ENCODE measurements around the gene RRBP1. TPM values are rescaled to one million over a fixed set of nuclear protein-coding genes. Genes with fewer than 3 reads are reported as not detected.

RRBP1 gene
- total and polyA plus RNA-seq, 2 of the 4 experiments (the other 2 are of a cell fraction) = 90.2 to 136 TPM

GRCh38 chr20:17654649-17655285, 27.3 kb downstream of the RRBP1 start (continued):
- no peak for TF ChIP-seq RFX5 (IDR thresholded peaks at IDR 0.05; ENCODE audit: low read depth, low read length)

GRCh38 chr20:17653835-17654648, 28.0 kb downstream of the RRBP1 start:
- dilution Hi-C loops (cut with HindIII; ENCODE audit: low sequenced_read_pairs, unreplicated experiment) = no loop called here
- CTCF ChIA-PET = interaction anchor here (0.6 to 1.1 kb wide), 7 partner anchors 14 to 280 kb away, joined by 3 to 7 read pairs (median 3); no protein-coding TSS in a partner anchor

More at GRCh38 chr20:17653835-17654648, 28.0 kb downstream of the RRBP1 start:
- no peak overlapping the region for H3K4me2 ChIP-seq (ENCODE audit: low read depth, low read length)
- H4K8ac ChIP-seq (ENCODE audit: low read depth in 2 of 2, low read length in 2 of 2) = no peak overlapping the region
- peaks cover 59% of the 10 kb centered on the region for H3K36me3 ChIP-seq (ENCODE audit: control insufficient read depth, insufficient read depth, low read length)
- H3K79me1 ChIP-seq (ENCODE audit: low read depth in 1 of 2, low read length in 2 of 2) = peaks cover 25 to 93% of the 10 kb centered on the region in 2 experiments
- H3K4me3 ChIP-seq (ENCODE audit: insufficient read depth, low read depth, low read length) = no peak overlapping the region
- DNase-seq (no peak), ATAC-seq (ENCODE audit: low read depth) (no peak)
- no peak overlapping the region for H4K5ac ChIP-seq (ENCODE audit: low read depth, low read length)
- H2BK120ac ChIP-seq (ENCODE audit: low read depth, low read length) = no peak overlapping the region
- WGBS, 2 experiments (ENCODE audit: extremely low coverage in 2 of 2, insufficient read length in 1 of 2) = no CpG with 5 or more reads among the region's 11 CpGs
- peaks cover 98% of the 10 kb centered on the region for H4K20me1 ChIP-seq (ENCODE audit: insufficient read depth, low read length)
- peak overlapping the region; percentile 8; the same call in 1 of the 2 replicates for H3K4ac ChIP-seq (ENCODE audit: low read depth, low read length)
- no peak overlapping the region for H2BK20ac ChIP-seq (ENCODE audit: low read depth, low read length)
- no peaks in the 10 kb centered on the region for H3K27me3 ChIP-seq (ENCODE audit: control insufficient read depth, insufficient read depth, low read length)
- TF ChIP-seq CHD1 (IDR thresholded peaks at IDR 0.05; ENCODE audit: low read depth, low read length) (no peak), POLR2A (IDR thresholded peaks at IDR 0.05; ENCODE audit: low read depth, low read length) (no peak), RFX5 (IDR thresholded peaks at IDR 0.05; ENCODE audit: low read depth, low read length) (no peak), RAD21 (IDR thresholded peaks at IDR 0.05; ENCODE audit: low read length) (no peak), MAZ (IDR thresholded peaks at IDR 0.05; ENCODE audit: borderline replicate concordance, low read depth, low read length) (no peak), MXI1 (IDR thresholded peaks at IDR 0.05; ENCODE audit: borderline replicate concordance, low read depth, low read length) (no peak), ELK1 (IDR thresholded peaks at IDR 0.05; ENCODE audit: borderline replicate concordance, low read depth, low read length) (no peak), MAFK (IDR thresholded peaks at IDR 0.05; ENCODE audit: low read depth, low read length) (no peak)
- H3K9me1 ChIP-seq (ENCODE audit: insufficient read depth, low read length) = peaks cover 26% of the 10 kb centered on the region
- no peak overlapping the region for H2AFZ ChIP-seq (replicated peaks; ENCODE audit: low read length, poor library complexity)
- H3K23ac ChIP-seq (ENCODE audit: low read depth, low read length) = peak overlapping the region; percentile 27; the same call in 1 of the 2 replicates
- no peak overlapping the region for H3K18ac ChIP-seq (ENCODE audit: low read depth, low read length)
- no peak overlapping the region for H2AK9ac ChIP-seq (replicated peaks; ENCODE audit: low read depth, low read length, poor library complexity)
- peaks cover 42% of the 10 kb centered on the region for H3K4me1 ChIP-seq (ENCODE audit: control insufficient read depth, insufficient read depth, low read length)
- H3K56ac ChIP-seq (ENCODE audit: extremely low read depth, insufficient read depth, low read length) = no peak overlapping the region
- H2BK15ac ChIP-seq (ENCODE audit: low read depth, low read length) = no peak overlapping the region
- H2AK5ac ChIP-seq (ENCODE audit: low read depth, low read length) = no peak overlapping the region; the same call in 1 of the 2 replicates
- no peak overlapping the region; the same call in 1 of the 2 replicates for H3K27ac ChIP-seq (ENCODE audit: insufficient read depth, low read length)
- in situ Hi-C loops (cut with MboI; ENCODE audit: low sequenced_read_pairs) (no loop called here), intact Hi-C loops (cut with micrococcal nuclease) (loop anchor here (5.0 kb wide), 1 partner anchor 283 kb away; no protein-coding TSS in a partner anchor)
- peaks cover 7% of the 10 kb centered on the region; the same call in 1 of the 2 replicates for H3K9me3 ChIP-seq (ENCODE audit: control insufficient read depth, insufficient read depth, low read length)
- BruUV-seq (replicated peaks) = no TSS peak
- H3K9ac ChIP-seq (ENCODE audit: low read depth, low read length) = no peak overlapping the region
- peak overlapping the region; percentile 17 for H2BK5ac ChIP-seq (ENCODE audit: low read depth, low read length, poor library complexity, severe bottlenecking)
- H3K14ac ChIP-seq (replicated peaks; ENCODE audit: low read depth, low read length) = no peak overlapping the region
- POLR2A ChIA-PET (ENCODE audit: unreplicated experiment) = no interaction called here
- H4K91ac ChIP-seq (ENCODE audit: insufficient read depth, low read depth, low read length) = no peak overlapping the region
